ENCODE measurements around the gene RIN1. TPM values are rescaled to one million over a fixed set of nuclear protein-coding genes. Genes with fewer than 3 reads are reported as not detected.

RIN1 gene
- total and polyA plus RNA-seq, 2 donors (not counting 3 experiments of a cell fraction or from before 2014, with no cell fraction given): 4.4 to 10.2 TPM

DNA sequence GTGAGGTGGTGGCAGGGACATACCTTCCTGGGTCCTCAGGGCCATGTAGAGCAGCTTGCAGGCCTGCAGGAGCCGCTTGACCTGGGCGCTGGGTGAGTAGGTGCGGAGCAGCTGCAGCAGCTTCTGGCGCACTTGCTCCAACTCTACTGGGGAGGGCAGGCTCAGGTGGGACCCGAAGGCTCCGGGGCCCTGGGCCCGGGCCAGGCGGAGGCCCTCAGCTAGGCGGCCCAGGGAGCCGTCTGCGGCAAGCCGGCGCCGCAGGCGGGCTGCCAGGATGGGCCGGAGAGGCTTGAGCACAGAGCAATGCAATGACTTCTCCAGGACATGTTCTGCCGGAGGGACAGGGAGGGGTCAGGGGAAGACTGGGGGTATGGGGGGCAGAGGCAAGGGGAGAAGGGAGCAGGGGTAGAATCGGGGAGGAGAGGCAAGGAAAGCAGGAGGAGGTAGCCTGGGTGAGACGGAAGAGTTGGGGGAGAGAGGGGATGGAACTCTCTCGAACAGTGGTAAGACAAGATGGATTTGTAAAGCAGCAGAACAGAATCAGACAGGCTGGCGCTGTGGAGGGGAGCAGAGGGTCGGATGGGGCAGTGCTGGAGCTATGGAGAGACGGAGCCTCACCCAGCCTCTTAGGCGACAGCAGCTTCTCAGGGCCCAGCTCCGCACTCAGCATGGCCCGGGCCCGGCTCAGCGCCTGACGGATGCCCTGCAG is 2.2 kb downstream of the RIN1 start:
- Histone ChIP-seq H3K4me2 (ENCODE audit: insufficient read depth, low read length) (no peak overlapping the region), H3K36me3 (ENCODE audit: control insufficient read depth in 2 of 2, extremely low read depth in 1 of 2, insufficient read depth in 2 of 2, low read length in 2 of 2) (peaks cover 0 to 2% of the 10 kb centered on the region in 2 experiments), H2AFZ (ENCODE audit: low read depth, low read length) (no peak overlapping the region), H3K27ac (ENCODE audit: insufficient read depth, low read depth, low read length) (no peak overlapping the region), H3K79me2 (ENCODE audit: control insufficient read depth, insufficient read depth, low read length) (no peaks in the 10 kb centered on the region), H3K4me3 (replicated peaks in 1 of 3; ENCODE audit: insufficient read depth in 1 of 3, low read depth in 1 of 3, low read length in 3 of 3) (no peak overlapping the region), H3K27me3 (ENCODE audit: control insufficient read depth in 2 of 2, insufficient read depth in 2 of 2, low read length in 2 of 2) (no peaks in the 10 kb centered on the region), H4K20me1 (replicated peaks; ENCODE audit: control insufficient read depth, extremely low read depth, insufficient read depth, low read length) (no peaks in the 10 kb centered on the region), H3K4me1 (ENCODE audit: control insufficient read depth, extremely low read depth, insufficient read depth, low read length) (peaks cover 18% of the 10 kb centered on the region), H3K9ac (replicated peaks; ENCODE audit: extremely low read depth, insufficient read depth, low read length) (no peak overlapping the region), H3K9me1 (replicated peaks; ENCODE audit: control insufficient read depth, extremely low read depth, insufficient read depth, low read length) (no peaks in the 10 kb centered on the region), H3K9me3 (replicated peaks; ENCODE audit: control insufficient read depth, insufficient read depth, low read length) (no peaks in the 10 kb centered on the region)
- DNase-seq (ENCODE audit: low read depth, low spot score) (no peak), FAIRE-seq (no peak)
- dilution Hi-C loops (cut with MboI; ENCODE audit: extremely low pct_ligation_motif_present, low sequenced_read_pairs) (no loop called here), intact Hi-C loops (cut with micrococcal nuclease) (no loop called here)
- no TSS peak for BruUV-seq (replicated peaks)
- CTCF ChIA-PET: interaction anchor here (1.2 to 8.7 kb wide), 3 partner anchors 13 to 52 kb away, joined by 4 to 225 read pairs (median 11); partner anchors contain the start of gene CD248
- POLR2A ChIA-PET: no interaction called here
- TF ChIP-seq CTCF (IDR thresholded peaks at IDR 0.05; ENCODE audit: extremely low read depth in 1 of 2, insufficient read depth in 1 of 2, low read depth in 1 of 2, low read length in 2 of 2): no peak
- TF ChIP-seq MAX (IDR thresholded peaks at IDR 0.05; ENCODE audit: insufficient read depth, insufficient read length): no peak
- TF ChIP-seq JUN (IDR thresholded peaks at IDR 0.05; ENCODE audit: borderline replicate concordance, insufficient read depth, insufficient read length, low read depth): no peak
- no peak for TF ChIP-seq GATA2 (IDR thresholded peaks at IDR 0.05; ENCODE audit: insufficient read depth, insufficient read length, low read depth, low read length)
- no peak for TF ChIP-seq MYC (IDR thresholded peaks at IDR 0.05; ENCODE audit: low read depth, low read length)
- no peak for TF ChIP-seq FOS (IDR thresholded peaks at IDR 0.05; ENCODE audit: borderline replicate concordance, insufficient read depth, low read length)
- no peak for TF ChIP-seq POLR2AphosphoS5 (IDR thresholded peaks at IDR 0.05; ENCODE audit: insufficient read depth, low read depth, low read length)
- no peak for TF ChIP-seq EZH2 (IDR thresholded peaks at IDR 0.05; ENCODE audit: borderline replicate concordance, low read depth, low read length, severe bottlenecking)
- TF ChIP-seq POLR2A (IDR thresholded peaks at IDR 0.05; ENCODE audit: low read depth, low read length): no peak

Data from endothelial cell of umbilical vein (primary cell).